ENCODE measurements around the gene SLC6A15.

The SLC6A15 gene

GRCh38 chr12:84891106-84891838 is 21.3 kb downstream of the SLC6A15 start:
- Histone ChIP-seq H3K4me3 (ENCODE audit: low read depth, low read length) (no peak overlapping the region), H3K36me3 (no peaks in the 10 kb centered on the region), H3K27me3 (ENCODE audit: insufficient read depth, low read depth, severe bottlenecking) (no peaks in the 10 kb centered on the region), H3K9me3 (ENCODE audit: severe bottlenecking) (no peaks in the 10 kb centered on the region), H3K27ac (no peak overlapping the region)
- TF ChIP-seq, protein P1, sequence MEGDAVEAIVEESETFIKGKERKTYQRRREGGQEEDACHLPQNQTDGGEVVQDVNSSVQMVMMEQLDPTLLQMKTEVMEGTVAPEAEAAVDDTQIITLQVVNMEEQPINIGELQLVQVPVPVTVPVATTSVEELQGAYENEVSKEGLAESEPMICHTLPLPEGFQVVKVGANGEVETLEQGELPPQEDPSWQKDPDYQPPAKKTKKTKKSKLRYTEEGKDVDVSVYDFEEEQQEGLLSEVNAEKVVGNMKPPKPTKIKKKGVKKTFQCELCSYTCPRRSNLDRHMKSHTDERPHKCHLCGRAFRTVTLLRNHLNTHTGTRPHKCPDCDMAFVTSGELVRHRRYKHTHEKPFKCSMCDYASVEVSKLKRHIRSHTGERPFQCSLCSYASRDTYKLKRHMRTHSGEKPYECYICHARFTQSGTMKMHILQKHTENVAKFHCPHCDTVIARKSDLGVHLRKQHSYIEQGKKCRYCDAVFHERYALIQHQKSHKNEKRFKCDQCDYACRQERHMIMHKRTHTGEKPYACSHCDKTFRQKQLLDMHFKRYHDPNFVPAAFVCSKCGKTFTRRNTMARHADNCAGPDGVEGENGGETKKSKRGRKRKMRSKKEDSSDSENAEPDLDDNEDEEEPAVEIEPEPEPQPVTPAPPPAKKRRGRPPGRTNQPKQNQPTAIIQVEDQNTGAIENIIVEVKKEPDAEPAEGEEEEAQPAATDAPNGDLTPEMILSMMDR (IDR thresholded peaks at IDR 0.05; ENCODE audit: low read depth, low read length), result no peak
- DNase-seq, result no peak

- no peak overlapping the region for H3K27ac ChIP-seq
- no peaks in the 10 kb centered on the region for H3K36me3 ChIP-seq
- no peak overlapping the region for H3K4me3 ChIP-seq (ENCODE audit: low read depth, low read length)
- H3K27me3 ChIP-seq (ENCODE audit: insufficient read depth, low read depth, severe bottlenecking), result no peaks in the 10 kb centered on the region
- DNase-seq, result no peak
- H3K9me3 ChIP-seq (ENCODE audit: severe bottlenecking), result no peaks in the 10 kb centered on the region
- TF ChIP-seq, protein P1 (IDR thresholded peaks at IDR 0.05; ENCODE audit: low read depth, low read length), result no peak
Observed at GRCh38 chr12:84889818-84890217, 22.8 kb downstream of the SLC6A15 start.

- no peaks in the 10 kb centered on the region for H3K9me3 ChIP-seq (ENCODE audit: severe bottlenecking)
- H3K36me3 ChIP-seq, result no peaks in the 10 kb centered on the region
- no peak for DNase-seq
- H3K4me3 ChIP-seq (ENCODE audit: low read depth, low read length), result no peak overlapping the region
- TF ChIP-seq, protein P1 (IDR thresholded peaks at IDR 0.05; ENCODE audit: low read depth, low read length), result no peak
- H3K27me3 ChIP-seq (ENCODE audit: insufficient read depth, low read depth, severe bottlenecking), result no peaks in the 10 kb centered on the region
- no peak overlapping the region for H3K27ac ChIP-seq
Observed at GRCh38 chr12:84888861-84889260, 23.7 kb downstream of the SLC6A15 start.

DNA sequence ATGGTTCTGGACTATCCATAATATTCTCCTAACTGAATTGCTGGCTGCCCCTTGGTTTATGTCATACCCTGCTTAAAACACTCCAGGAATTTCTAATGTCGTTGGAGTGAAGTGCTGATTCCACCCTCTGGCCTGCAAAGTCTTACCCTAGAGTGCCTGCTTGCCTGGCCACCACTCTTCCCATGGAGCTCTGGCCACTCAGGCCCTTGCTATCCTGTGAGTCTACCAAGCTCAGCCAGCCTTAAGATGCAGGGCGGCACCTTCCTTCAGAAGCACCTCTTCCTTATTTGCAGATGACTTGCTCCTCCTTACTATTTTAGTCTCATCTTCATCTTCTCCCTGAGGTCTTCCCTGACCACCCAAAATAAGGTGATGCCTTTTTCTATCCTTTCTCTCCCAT is 35.3 kb downstream of the SLC6A15 start:
- TF ChIP-seq, protein P1 (IDR thresholded peaks at IDR 0.05; ENCODE audit: low read depth, low read length), result no peak
- H3K9me3 ChIP-seq (ENCODE audit: severe bottlenecking), result no peaks in the 10 kb centered on the region
- no peaks in the 10 kb centered on the region for H3K36me3 ChIP-seq
- H3K27me3 ChIP-seq (ENCODE audit: insufficient read depth, low read depth, severe bottlenecking), result no peaks in the 10 kb centered on the region
- no peak overlapping the region for H3K27ac ChIP-seq
- H3K4me3 ChIP-seq (ENCODE audit: low read depth, low read length), result no peak overlapping the region
- DNase-seq, result no peak

GRCh38 chr12:84875241-84875640 is 37.4 kb downstream of the SLC6A15 start:
- TF ChIP-seq, protein P1 (IDR thresholded peaks at IDR 0.05; ENCODE audit: low read depth, low read length), result no peak
- no peak overlapping the region for H3K27ac ChIP-seq
- no peak overlapping the region for H3K4me3 ChIP-seq (ENCODE audit: low read depth, low read length)
- no peaks in the 10 kb centered on the region for H3K36me3 ChIP-seq
- H3K9me3 ChIP-seq (ENCODE audit: severe bottlenecking), result no peaks in the 10 kb centered on the region
- no peaks in the 10 kb centered on the region for H3K27me3 ChIP-seq (ENCODE audit: insufficient read depth, low read depth, severe bottlenecking)
- no peak for DNase-seq

DNA sequence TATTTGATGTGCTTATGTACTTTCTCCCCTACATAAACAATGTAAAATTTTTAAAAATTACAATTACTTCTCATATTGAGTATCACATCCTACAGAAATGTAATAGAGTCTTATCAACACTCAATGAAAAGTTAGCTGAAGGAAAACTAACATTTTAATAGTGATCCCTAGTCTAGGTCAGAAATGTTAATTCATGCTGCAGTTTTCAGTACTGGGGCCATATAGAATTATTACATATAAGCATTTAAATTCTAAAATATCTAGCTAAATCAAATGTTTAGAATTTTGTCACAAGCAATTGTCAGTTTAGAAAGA is 37.8 kb downstream of the SLC6A15 start:
- Histone ChIP-seq H3K9me3 (ENCODE audit: severe bottlenecking) (no peaks in the 10 kb centered on the region), H3K36me3 (no peaks in the 10 kb centered on the region), H3K27me3 (ENCODE audit: insufficient read depth, low read depth, severe bottlenecking) (no peaks in the 10 kb centered on the region), H3K4me3 (ENCODE audit: low read depth, low read length) (no peak overlapping the region), H3K27ac (no peak overlapping the region)
- TF ChIP-seq, protein P1 (IDR thresholded peaks at IDR 0.05; ENCODE audit: low read depth, low read length), result no peak
- DNase-seq, result no peak
